22Rv1 (cell line): ENCODE data around the gene CREM.

Experiments
- H3K27ac ChIP-seq: fragments of 450-650 bp; 2 replicates; pipeline ENCODE4 v1.5.1; 2017
- ZFX ChIP-seq: fragments of 450-650 bp; IDR thresholded peaks from 2 replicates; pipeline ENCODE4 v1.6.1; 2017; ENCODE audit warnings: antibody characterized with exemption, borderline replicate concordance
- TF ChIP-seq, protein P1 (sequence below): fragments of 450-650 bp; IDR thresholded peaks from 2 replicates; pipeline ENCODE4 v1.5.1; 2017; ENCODE audit warnings: mild to moderate bottlenecking

Gene CREM

DNA sequence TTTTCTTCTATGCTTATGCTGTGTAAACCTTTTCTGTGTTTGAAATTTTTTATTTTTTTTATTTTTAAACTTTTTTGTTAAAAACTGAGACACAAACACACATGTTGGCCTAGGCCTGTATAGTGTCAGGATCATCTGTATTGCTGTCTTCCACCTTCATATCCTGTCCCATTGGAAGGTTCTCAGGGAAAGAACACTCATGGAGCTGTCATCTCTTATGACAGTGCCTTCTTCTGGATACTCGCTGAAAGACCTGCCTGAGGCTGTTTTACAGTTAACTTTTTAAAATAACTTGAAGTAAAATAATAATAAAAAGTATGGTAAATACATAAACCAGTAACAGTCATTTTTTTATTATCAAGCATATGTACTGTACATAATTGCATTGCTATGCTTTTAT is 34.1 kb downstream of the CREM start:
- no peak for TF ChIP-seq ZFX
- TF ChIP-seq, protein P1, sequence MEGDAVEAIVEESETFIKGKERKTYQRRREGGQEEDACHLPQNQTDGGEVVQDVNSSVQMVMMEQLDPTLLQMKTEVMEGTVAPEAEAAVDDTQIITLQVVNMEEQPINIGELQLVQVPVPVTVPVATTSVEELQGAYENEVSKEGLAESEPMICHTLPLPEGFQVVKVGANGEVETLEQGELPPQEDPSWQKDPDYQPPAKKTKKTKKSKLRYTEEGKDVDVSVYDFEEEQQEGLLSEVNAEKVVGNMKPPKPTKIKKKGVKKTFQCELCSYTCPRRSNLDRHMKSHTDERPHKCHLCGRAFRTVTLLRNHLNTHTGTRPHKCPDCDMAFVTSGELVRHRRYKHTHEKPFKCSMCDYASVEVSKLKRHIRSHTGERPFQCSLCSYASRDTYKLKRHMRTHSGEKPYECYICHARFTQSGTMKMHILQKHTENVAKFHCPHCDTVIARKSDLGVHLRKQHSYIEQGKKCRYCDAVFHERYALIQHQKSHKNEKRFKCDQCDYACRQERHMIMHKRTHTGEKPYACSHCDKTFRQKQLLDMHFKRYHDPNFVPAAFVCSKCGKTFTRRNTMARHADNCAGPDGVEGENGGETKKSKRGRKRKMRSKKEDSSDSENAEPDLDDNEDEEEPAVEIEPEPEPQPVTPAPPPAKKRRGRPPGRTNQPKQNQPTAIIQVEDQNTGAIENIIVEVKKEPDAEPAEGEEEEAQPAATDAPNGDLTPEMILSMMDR = no peak
- H3K27ac ChIP-seq = no peak overlapping the region

DNA sequence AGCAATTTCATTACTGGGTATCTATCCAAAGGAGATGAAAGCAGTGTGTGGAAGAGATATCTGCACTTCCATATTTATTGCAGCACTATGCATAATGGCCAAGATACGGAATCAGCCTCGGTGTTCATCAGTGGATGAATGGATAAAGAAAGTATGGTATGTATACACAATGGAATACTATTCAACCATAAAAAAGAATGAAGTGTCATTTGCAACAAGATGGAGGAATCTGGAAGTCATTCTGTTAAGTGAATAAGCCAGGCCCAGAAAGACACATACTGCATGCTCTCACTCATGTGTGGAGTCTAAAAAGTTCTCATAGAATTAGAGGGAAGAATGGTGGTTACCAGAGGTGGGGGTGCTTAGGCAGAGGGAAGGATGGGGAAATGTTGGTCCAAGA is 35.3 kb downstream of the CREM start:
- H3K27ac ChIP-seq = no peak overlapping the region
- TF ChIP-seq ZFX = no peak
- TF ChIP-seq, protein P1 = no peak

DNA sequence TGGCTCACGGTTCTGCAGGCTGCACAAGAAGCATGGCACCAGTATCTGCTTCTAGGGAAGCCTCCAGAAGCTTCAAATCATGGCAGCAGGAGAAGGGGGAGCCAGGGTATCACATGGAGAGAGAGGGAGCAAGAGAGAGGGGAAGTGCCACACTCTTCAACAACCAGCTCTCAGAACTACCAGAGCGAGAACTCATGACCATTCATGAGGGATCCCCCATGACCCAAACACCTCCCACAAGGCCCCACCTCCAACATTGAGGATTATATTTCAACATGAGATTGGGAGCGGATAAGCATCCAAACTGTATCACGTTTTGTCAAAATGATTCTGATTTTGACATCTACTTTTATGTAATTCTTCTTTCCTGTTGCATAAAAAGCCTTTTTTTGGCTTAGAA is 38.5 kb downstream of the CREM start:
- no peak overlapping the region for H3K27ac ChIP-seq
- TF ChIP-seq, protein P1 = no peak
- TF ChIP-seq ZFX = no peak

DNA sequence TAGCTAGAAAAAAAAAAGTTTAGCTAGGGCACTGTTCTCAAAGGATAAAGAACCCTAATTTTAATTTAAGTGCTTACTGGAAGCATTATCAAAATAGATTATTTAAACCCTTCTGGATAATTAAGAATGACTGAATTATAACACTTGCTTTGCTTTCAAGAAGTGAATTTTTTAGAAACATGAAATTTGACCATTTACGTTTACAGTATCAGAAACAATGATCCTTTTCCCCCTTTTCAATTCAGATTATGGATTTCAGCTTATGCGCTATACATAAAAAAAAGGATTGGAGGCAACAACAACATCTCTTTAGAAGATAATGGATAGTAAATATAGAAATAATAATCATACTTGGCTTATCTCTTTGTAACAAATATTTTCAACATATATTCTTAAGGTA is 39.2 kb downstream of the CREM start:
- no peak overlapping the region for H3K27ac ChIP-seq
- TF ChIP-seq, protein P1 = no peak
- no peak for TF ChIP-seq ZFX

DNA sequence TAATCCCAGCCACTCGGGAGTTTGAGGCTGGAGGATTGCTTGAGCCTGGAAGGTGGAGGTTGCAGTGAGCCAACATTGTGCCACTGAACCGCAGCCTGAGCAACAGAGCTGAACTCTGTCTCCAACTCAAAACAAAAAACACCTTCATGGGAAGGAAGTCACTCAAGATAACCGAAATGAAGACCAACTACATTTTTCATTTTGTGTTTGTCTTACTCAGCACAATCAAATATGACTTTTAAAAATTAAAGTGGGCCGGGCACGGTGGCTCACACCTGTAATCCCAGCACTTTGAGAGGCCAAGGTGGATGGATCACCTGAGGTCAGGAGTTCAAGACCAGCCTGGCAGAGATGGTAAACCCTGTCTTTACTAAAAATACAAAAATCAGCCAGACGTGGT is 40.0 kb downstream of the CREM start:
- TF ChIP-seq ZFX = no peak
- TF ChIP-seq, protein P1 = no peak
- H3K27ac ChIP-seq = no peak overlapping the region

DNA sequence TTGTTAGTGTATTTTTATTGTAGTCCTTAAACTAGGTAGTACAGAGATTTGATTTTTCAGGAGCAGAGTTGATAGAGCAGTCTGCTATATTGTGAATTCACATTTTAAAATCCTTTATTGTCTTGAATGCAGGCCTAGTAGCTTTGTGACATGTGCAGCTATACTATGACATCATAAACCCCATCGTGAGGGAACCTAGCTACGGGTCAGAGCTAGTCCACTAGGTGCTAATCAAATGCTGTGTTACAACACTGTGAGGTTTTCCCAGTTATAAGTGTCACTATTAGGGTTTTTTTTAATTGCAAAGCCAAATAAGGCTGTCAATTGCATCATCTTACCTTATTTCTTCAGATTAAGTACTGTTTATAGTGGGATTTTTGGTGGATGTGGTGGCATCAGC is 40.7 kb downstream of the CREM start:
- TF ChIP-seq, protein P1 = no peak
- no peak for TF ChIP-seq ZFX
- H3K27ac ChIP-seq = no peak overlapping the region

DNA sequence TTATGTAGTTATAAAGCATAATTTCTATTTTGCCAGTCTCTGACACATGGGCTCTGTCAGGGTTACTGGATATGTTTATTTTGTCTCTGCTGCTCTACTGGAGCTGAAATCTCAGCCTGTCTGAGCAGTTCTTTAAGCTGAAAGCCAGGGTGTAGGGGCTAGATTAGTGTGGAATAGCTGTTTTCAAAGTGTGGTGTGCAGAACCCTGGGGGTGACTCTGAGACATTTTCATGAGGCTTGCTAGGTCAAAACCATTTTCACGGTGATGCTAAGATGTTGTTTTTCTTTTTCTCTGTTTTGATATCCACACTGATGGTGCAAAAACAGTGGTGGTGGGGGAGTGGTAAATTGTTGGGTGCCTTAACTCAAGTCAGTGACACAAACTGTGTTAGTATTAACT is 45.5 kb downstream of the CREM start:
- H3K27ac ChIP-seq = no peak overlapping the region
- TF ChIP-seq, protein P1 = no peak
- TF ChIP-seq ZFX = no peak
